SK-N-SH (cell line): Measurements from ENCODE around the gene LRRC49. TPM values are rescaled to one million over a fixed set of nuclear protein-coding genes. Genes with fewer than 3 reads are reported as not detected.

Experiments used
- CTCF ChIA-PET: fragments of 300-600, 350-600 bp; formaldehyde crosslinking; extraction: SDS; loops from one replicate; lab custom pipeline; 2021; lab: Yijun Ruan, JAX
- POLR2A ChIA-PET: fragments of 350-600 bp; sonication (Branson Sonifier 250); formaldehyde crosslinking; extraction: SDS; loops from one replicate; lab custom pipeline; 2020; ENCODE audit warnings: antibody characterized with exemption, inconsistent platforms; lab: Yijun Ruan, JAX
- DNase-seq: peaks from one replicate; pipeline ENCODE4 v3.0.0; 2012
- H2AFZ ChIP-seq: fragments of 200-600 bp; sonication (generic); 2 replicates; pipeline ENCODE4 v1.8.1; 2016; ENCODE audit warnings: antibody characterized with exemption, mild to moderate bottlenecking, low read depth
- H3F3A ChIP-seq: fragments of 200-600 bp; sonication (generic); replicated peaks from 2 replicates; pipeline ENCODE3; 2016; ENCODE audit warnings: antibody characterized with exemption, mild to moderate bottlenecking; ENCODE audit not compliant: insufficient read depth
- H3K27ac ChIP-seq, 2 experiments: fragments of 200-500 bp in 1 of 2; fragments of 200-600 bp in 1 of 2; sonication (Bioruptor generic) in 1 of 2; sonication (generic), shearing (Covaris generic) in 1 of 2; 2 replicates each; pipeline versions ENCODE4 v1.5.1 to v1.6.1; 2014 to 2016; ENCODE audit warnings: low read depth in 2 of 2, inconsistent platforms in 1 of 2, low read length in 1 of 2, mild to moderate bottlenecking in 1 of 2, mixed read lengths in 1 of 2
- H3K27me3 ChIP-seq: fragments of 200-600 bp; sonication (generic), shearing (Covaris generic); 2 replicates; pipeline ENCODE4 v1.6.1; 2016; ENCODE audit warnings: mixed run types; ENCODE audit not compliant: insufficient read depth
- H3K36me3 ChIP-seq, 2 experiments: fragments of 200-500 bp in 1 of 2; fragments of 200-600 bp in 1 of 2; sonication (Bioruptor generic) in 1 of 2; sonication (generic) in 1 of 2; replicated peaks in 1 of 2; 2 replicates each; pipeline versions ENCODE3 to v1.5.1; 2014 to 2016; ENCODE audit warnings: low read length in 1 of 2, mild to moderate bottlenecking in 1 of 2; ENCODE audit not compliant: insufficient read depth in 2 of 2, control insufficient read depth in 1 of 2
- H3K4me1 ChIP-seq, 2 experiments: fragments of 200-500 bp in 1 of 2; fragments of 200-600 bp in 1 of 2; sonication (Bioruptor generic) in 1 of 2; sonication (generic), shearing (Covaris generic) in 1 of 2; 2 replicates each; pipeline versions ENCODE4 v1.5.1 to v1.6.1; 2014 to 2016; ENCODE audit warnings: low read depth in 1 of 2, low read length in 1 of 2, mixed run types in 1 of 2; ENCODE audit not compliant: insufficient read depth in 2 of 2, control insufficient read depth in 1 of 2
- H3K4me2 ChIP-seq: fragments of 200-600 bp; sonication (generic), shearing (Covaris generic); 2 replicates; pipeline ENCODE4 v1.6.1; 2017; ENCODE audit warnings: mixed run types
- H3K4me3 ChIP-seq, 2 experiments: fragments of 200-500 bp in 1 of 2; fragments of 200-600 bp in 1 of 2; sonication (Bioruptor generic) in 1 of 2; sonication (generic), shearing (Covaris generic) in 1 of 2; 2 replicates each; pipeline versions ENCODE4 v1.5.1 to v1.8.1; 2014 to 2016; ENCODE audit warnings: low read depth in 2 of 2, inconsistent platforms in 1 of 2, low read length in 1 of 2, mild to moderate bottlenecking in 1 of 2, mixed read lengths in 1 of 2, moderate library complexity in 1 of 2
- H3K79me2 ChIP-seq: fragments of 200-600 bp; sonication (generic); 2 replicates; pipeline ENCODE4 v1.8.1; 2017; ENCODE audit warnings: mild to moderate bottlenecking; ENCODE audit not compliant: insufficient read depth
- H3K9ac ChIP-seq: fragments of 200-600 bp; sonication (generic); 2 replicates; pipeline ENCODE4 v1.6.1; 2017; ENCODE audit warnings: mixed run types
- H3K9me2 ChIP-seq: fragments of 200-600 bp; sonication (generic); 2 replicates; pipeline ENCODE4 v1.6.1; 2017; ENCODE audit warnings: mixed run types
- H3K9me3 ChIP-seq: fragments of 200-600 bp; sonication (generic); 2 replicates; pipeline ENCODE4 v1.6.1; 2017; ENCODE audit warnings: mixed run types, mild to moderate bottlenecking, moderate library complexity
- H4K20me1 ChIP-seq: fragments of 200-600 bp; sonication (generic); 2 replicates; pipeline ENCODE4 v1.6.1; 2017; ENCODE audit warnings: mild to moderate bottlenecking, mixed run types; ENCODE audit not compliant: insufficient read depth
- CTCF ChIP-seq: fragments of 200-600 bp; sonication (generic); IDR thresholded peaks from 2 replicates; pipeline ENCODE4 v1.6.1; 2017; ENCODE audit warnings: antibody characterized with exemption, mild to moderate bottlenecking, moderate library complexity
- GABPA ChIP-seq: IDR thresholded peaks from 2 replicates; pipeline ENCODE4 v1.4.0; 2012; ENCODE audit warnings: low read depth, mild to moderate bottlenecking
- GATA2 ChIP-seq: sonication (generic); formaldehyde crosslinking; IDR thresholded peaks from 2 replicates; pipeline ENCODE4 v1.5.0; 2020; ENCODE audit warnings: mild to moderate bottlenecking, missing genetic modification reagents
- JUND ChIP-seq: IDR thresholded peaks from 2 replicates; pipeline ENCODE4 v1.4.0; 2012
- NFIC ChIP-seq: IDR thresholded peaks from 2 replicates; pipeline ENCODE4 v1.4.0; 2012; ENCODE audit warnings: borderline replicate concordance
- RAD21 ChIP-seq: IDR thresholded peaks from 2 replicates; pipeline ENCODE4 v1.6.1; 2012; ENCODE audit warnings: mild to moderate bottlenecking, low read length
- RXRA ChIP-seq: IDR thresholded peaks from 2 replicates; pipeline ENCODE4 v1.4.0; 2012; ENCODE audit warnings: low read depth, mild to moderate bottlenecking, borderline replicate concordance
- SIN3A ChIP-seq: IDR thresholded peaks from 2 replicates; pipeline ENCODE4 v1.6.1; 2012; ENCODE audit warnings: low read depth, mild to moderate bottlenecking, low read length, moderate library complexity, borderline replicate concordance
- SMC3 ChIP-seq: IDR thresholded peaks from 2 replicates; pipeline ENCODE4 v1.6.1; 2012; ENCODE audit warnings: low read depth, low read length, improper control_type of control experiment
- TAF1 ChIP-seq: IDR thresholded peaks from 2 replicates; pipeline ENCODE4 v1.6.1; 2012; ENCODE audit warnings: low read depth, mild to moderate bottlenecking, low read length, moderate library complexity, borderline replicate concordance
- WGBS: methylation state at CpG from one replicate; pipeline ENCODE4 v1.1.6; 2017; ENCODE audit warnings: low lambda C conversion rate; 5-methylcytosine and 5-hydroxymethylcytosine counted together
- polyA plus RNA-seq, 3 experiments: library from polyadenylated mRNA; depleted of rRNA; stranded (reverse); fragments of >200 nt; gene quantifications; 2 replicates each; pipeline ENCODE4 v1.2.3, GENCODE V29; 2012

Gene LRRC49
- polyA plus RNA-seq, 1 of the 3 experiments (the other 2 are of a cell fraction), result 7.2 TPM

DNA sequence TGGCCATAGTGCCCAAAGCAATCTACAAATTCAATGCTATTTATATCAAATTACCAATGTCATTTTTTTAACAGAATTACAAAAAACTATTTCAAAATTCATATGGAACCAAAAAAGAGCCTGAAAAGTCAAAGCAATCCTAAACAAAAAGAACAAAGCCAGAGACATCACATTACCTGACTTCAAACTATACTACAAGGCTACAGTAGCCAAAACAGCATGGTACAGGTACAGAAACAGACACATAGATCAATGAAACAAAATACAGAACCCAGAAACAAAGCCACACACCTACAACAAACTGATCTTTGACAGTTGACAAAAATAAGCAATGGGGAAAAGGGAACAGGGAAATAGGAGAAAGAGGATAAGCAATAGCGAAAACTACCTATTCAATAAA lies 196.1 kb downstream of the LRRC49 start (continued):
- TF ChIP-seq RXRA (no peak), GABPA (no peak), NFIC (no peak), GATA2 (CRISPR knock-in tag) (no peak), TAF1 (no peak), SMC3 (no peak)

GRCh38 chr15:71089801-71090200 lies 197.2 kb downstream of the LRRC49 start:
- H3K9me3 ChIP-seq, result peaks cover 3% of the 10 kb centered on the region; the same call in 1 of the 2 replicates
- no peaks in the 10 kb centered on the region for H3K79me2 ChIP-seq
- H3K27me3 ChIP-seq, result no peaks in the 10 kb centered on the region
- H3K9me2 ChIP-seq, result no peaks in the 10 kb centered on the region
- ChIA-PET CTCF (no interaction called here), POLR2A (no interaction called here)
- no peak overlapping the region for H3K9ac ChIP-seq
- H3K27ac ChIP-seq, result no peak overlapping the region
- no peak overlapping the region for H2AFZ ChIP-seq
- H3K4me2 ChIP-seq, result no peak overlapping the region
- H3K36me3 ChIP-seq, result peaks cover 0 to 4% of the 10 kb centered on the region in 2 experiments
- H4K20me1 ChIP-seq, result no peaks in the 10 kb centered on the region
- DNase-seq, result no peak
- peaks cover 6% of the 10 kb centered on the region for H3F3A ChIP-seq
- H3K4me3 ChIP-seq, result no peak overlapping the region
- WGBS, result 29% methylated on average over 1 of the region's 1 CpG
- no peak for TF ChIP-seq RAD21
- no peak for TF ChIP-seq CTCF
- no peak for TF ChIP-seq SIN3A
- H3K4me1 ChIP-seq, result peaks cover 0 to 9% of the 10 kb centered on the region in 2 experiments; a peak in 2 of 4 replicates

DNA sequence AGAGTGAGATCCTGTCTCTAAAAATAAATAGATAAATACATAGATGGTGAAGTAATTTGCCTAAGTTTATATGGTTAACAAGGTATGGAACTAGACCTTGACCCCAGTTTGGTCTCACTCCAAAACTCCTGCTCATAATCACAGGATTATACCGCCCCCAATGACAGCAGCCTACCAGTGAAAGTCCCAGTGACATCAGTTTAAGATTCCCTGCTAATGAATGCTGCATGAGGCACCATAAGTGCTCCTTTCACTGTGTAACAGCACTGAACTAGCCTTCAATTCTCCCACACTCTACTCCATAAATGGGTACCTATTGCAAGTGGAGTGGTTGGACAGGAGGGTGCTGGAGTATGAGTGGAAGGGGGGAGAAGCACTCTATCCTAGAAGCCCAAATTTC lies 199.0 kb downstream of the LRRC49 start:
- Histone ChIP-seq H3K9me3 (peaks cover 3% of the 10 kb centered on the region; the same call in 1 of the 2 replicates), H3K9me2 (no peaks in the 10 kb centered on the region), H3K4me3 (no peak overlapping the region), H3K36me3 (peaks cover 0 to 4% of the 10 kb centered on the region in 2 experiments), H3K79me2 (no peaks in the 10 kb centered on the region), H3F3A (peaks cover 11% of the 10 kb centered on the region), H3K4me2 (no peak overlapping the region), H3K4me1 (peaks cover 0 to 13% of the 10 kb centered on the region in 2 experiments; a peak in 2 of 4 replicates), H3K27me3 (no peaks in the 10 kb centered on the region), H4K20me1 (no peaks in the 10 kb centered on the region)
- WGBS, result 42% methylated on average over 1 of the region's 1 CpG
- ChIA-PET CTCF (interaction anchor here (1.9 kb wide), 1 partner anchor 24 kb away, joined by 7 read pairs; the partner anchor contains the start of gene THSD4), POLR2A (no interaction called here)
- DNase-seq, result no peak
- TF ChIP-seq JUND (no peak), RXRA (no peak)
- TF ChIP-seq, all 33 proteins: peak for 0
- Histone ChIP-seq H2AFZ (no peak overlapping the region), H3K9ac (no peak overlapping the region), H3K27ac (no peak overlapping the region)
